Measurements from ENCODE around the gene MLPH. TPM values are rescaled to one million over a fixed set of nuclear protein-coding genes. Genes with fewer than 3 reads are reported as not detected.

The MLPH gene
- total RNA-seq, 1 experiment from 2014 or later, result 237 TPM

DNA sequence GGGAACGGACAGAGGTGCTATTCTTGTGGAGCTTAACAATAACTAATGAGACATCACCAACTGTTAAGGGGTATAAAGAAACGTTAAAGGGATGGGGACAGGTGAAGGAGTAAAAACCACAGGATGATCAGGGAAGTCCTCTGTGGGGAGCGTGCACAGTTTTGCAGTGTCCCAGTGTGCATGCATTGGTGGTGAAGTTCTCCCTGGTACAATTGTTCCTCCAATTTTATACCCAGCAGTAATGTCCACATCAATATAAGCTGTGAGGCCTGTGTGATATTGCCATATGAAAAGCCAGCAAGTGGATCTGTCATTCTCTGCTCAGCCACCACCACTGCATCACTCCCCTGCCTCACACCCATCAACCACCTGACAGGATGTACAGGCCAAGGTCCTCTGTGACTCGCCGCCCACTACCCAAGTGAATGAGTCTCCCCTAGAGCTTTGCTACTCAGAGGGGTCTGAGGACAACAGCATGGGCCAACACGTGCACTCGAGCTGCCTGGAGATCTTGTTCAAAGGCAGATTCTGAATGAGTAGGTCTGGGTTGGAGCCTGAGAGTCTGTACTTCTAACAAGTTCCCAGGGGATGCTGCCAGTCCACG lies 4.6 kb downstream of the MLPH start:
- H3K36me3 ChIP-seq (ENCODE audit: low read depth), result peaks cover 58% of the 10 kb centered on the region
- no peaks in the 10 kb centered on the region for H4K20me1 ChIP-seq (ENCODE audit: insufficient read depth)
- peak overlapping the region; percentile 47 for H3K4me3 ChIP-seq
- H3K9me2 ChIP-seq (ENCODE audit: insufficient read depth), result no peaks in the 10 kb centered on the region
- H3K27me3 ChIP-seq (ENCODE audit: insufficient read depth, low read depth), result no peaks in the 10 kb centered on the region
- peaks cover 66% of the 10 kb centered on the region for H3K4me1 ChIP-seq (replicated peaks; ENCODE audit: insufficient read depth)
- H3F3A ChIP-seq (ENCODE audit: insufficient read depth, low read depth), result peaks cover 54% of the 10 kb centered on the region
- peaks cover 95% of the 10 kb centered on the region for H3K79me2 ChIP-seq (ENCODE audit: low read depth)
- intact Hi-C loops (cut with micrococcal nuclease; ENCODE audit: unreplicated experiment), result no loop called here
- no TSS peak for BruUV-seq (replicated peaks)
- peaks cover 16% of the 10 kb centered on the region for H3K9me3 ChIP-seq (ENCODE audit: insufficient read depth, low read depth)
- CTCF ChIA-PET, result interaction anchor here (0.8 kb wide), 1 partner anchor 24 kb away, joined by 3 read pairs; no protein-coding TSS in a partner anchor
- DNase-seq, result no peak
- peak overlapping the region; percentile 99 for H3K27ac ChIP-seq
- peak overlapping the region; percentile 99; the same call in 1 of the 2 replicates for H3K4me2 ChIP-seq
- TF ChIP-seq EZH2 (IDR thresholded peaks at IDR 0.05; ENCODE audit: low read depth), result no peak
- TF ChIP-seq, protein P1, sequence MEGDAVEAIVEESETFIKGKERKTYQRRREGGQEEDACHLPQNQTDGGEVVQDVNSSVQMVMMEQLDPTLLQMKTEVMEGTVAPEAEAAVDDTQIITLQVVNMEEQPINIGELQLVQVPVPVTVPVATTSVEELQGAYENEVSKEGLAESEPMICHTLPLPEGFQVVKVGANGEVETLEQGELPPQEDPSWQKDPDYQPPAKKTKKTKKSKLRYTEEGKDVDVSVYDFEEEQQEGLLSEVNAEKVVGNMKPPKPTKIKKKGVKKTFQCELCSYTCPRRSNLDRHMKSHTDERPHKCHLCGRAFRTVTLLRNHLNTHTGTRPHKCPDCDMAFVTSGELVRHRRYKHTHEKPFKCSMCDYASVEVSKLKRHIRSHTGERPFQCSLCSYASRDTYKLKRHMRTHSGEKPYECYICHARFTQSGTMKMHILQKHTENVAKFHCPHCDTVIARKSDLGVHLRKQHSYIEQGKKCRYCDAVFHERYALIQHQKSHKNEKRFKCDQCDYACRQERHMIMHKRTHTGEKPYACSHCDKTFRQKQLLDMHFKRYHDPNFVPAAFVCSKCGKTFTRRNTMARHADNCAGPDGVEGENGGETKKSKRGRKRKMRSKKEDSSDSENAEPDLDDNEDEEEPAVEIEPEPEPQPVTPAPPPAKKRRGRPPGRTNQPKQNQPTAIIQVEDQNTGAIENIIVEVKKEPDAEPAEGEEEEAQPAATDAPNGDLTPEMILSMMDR (conservative IDR thresholded peaks at IDR 0.05), result no peak
- POLR2A ChIA-PET (ENCODE audit: unreplicated experiment), result interaction anchor here (0.6 kb wide), 1 partner anchor 171 kb away, joined by 5 read pairs; no protein-coding TSS in a partner anchor
- H2AFZ ChIP-seq, result no peak overlapping the region

DNA sequence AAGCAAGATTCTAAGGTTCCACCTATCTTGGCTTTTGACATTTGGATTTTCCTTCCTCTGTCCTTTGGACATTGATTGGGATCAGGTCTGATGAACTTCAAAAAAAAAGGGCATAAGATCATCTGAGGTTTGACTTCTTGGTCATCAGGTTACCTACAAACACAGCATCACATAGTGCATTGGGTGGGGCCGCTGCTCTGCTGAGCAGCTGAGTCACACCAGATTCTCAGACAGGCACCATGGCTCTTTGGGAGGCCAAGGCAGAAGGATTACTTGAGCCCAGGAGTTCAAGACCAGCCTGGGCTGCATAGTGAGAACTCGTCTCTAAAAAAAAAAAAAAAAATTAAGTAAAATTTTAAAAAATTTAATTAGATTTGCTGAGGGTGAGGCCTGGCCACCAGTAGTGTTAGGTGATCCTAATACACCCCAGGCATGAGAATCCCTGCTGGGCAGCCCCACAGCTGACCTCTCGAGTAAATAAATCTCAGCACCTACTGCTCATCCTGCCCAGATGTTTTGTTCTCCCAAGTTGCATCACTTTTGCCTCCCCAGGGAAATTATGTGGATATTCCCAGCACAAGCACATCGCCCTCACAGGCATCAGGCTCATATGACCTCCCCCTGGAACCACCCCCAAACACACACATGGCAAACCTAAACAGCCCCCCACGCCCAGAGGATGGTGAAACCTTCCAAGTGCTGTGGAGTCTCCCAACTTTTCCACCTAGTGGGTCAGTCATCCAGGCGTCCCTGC lies 5.3 kb downstream of the MLPH start:
- BruUV-seq (replicated peaks), result no TSS peak

DNA sequence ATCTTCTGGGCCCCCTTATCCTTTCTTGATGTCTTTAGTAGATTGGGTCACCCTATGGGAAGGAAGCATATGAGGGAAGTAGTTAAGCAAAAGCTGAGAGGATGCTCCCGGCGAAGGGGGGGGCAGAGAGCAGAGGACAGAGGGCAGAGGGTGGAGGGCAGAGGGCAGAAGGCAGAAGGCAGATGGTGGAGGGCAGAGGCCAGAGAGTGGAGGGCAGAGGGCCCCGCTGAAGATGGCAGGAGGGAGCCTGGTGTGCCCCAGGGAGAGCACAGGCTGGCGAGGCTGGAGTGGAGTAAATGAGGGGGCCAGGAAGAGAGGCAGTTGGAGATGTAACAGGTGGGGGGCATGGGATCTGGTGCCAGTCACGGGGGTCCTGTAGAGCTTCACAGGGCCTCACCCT lies 7.0 kb downstream of the MLPH start:
- no peak overlapping the region for H3K4me2 ChIP-seq
- H3K27ac ChIP-seq, result no peak overlapping the region
- H3F3A ChIP-seq (ENCODE audit: insufficient read depth, low read depth), result peaks cover 63% of the 10 kb centered on the region
- peaks cover 94% of the 10 kb centered on the region for H3K79me2 ChIP-seq (ENCODE audit: low read depth)
- no peaks in the 10 kb centered on the region for H3K27me3 ChIP-seq (ENCODE audit: insufficient read depth, low read depth)
- H3K4me3 ChIP-seq, result no peak overlapping the region
- ChIA-PET POLR2A (ENCODE audit: unreplicated experiment) (no interaction called here), CTCF (no interaction called here)
- H2AFZ ChIP-seq, result no peak overlapping the region
- H3K36me3 ChIP-seq (ENCODE audit: low read depth), result peaks cover 82% of the 10 kb centered on the region
- peaks cover 16% of the 10 kb centered on the region for H3K9me3 ChIP-seq (ENCODE audit: insufficient read depth, low read depth)
- BruUV-seq (replicated peaks), result no TSS peak
- H3K4me1 ChIP-seq (replicated peaks; ENCODE audit: insufficient read depth), result peaks cover 69% of the 10 kb centered on the region
- intact Hi-C loops (cut with micrococcal nuclease; ENCODE audit: unreplicated experiment), result no loop called here
- H4K20me1 ChIP-seq (ENCODE audit: insufficient read depth), result no peaks in the 10 kb centered on the region
- TF ChIP-seq EZH2 (IDR thresholded peaks at IDR 0.05; ENCODE audit: low read depth), result no peak
- TF ChIP-seq, protein P1 (conservative IDR thresholded peaks at IDR 0.05), result no peak
- no peaks in the 10 kb centered on the region for H3K9me2 ChIP-seq (ENCODE audit: insufficient read depth)
- no peak for DNase-seq

More for the DNA sequence above, 5.3 kb downstream of the MLPH start:
- no peak overlapping the region for H2AFZ ChIP-seq
- TF ChIP-seq, protein P1 (conservative IDR thresholded peaks at IDR 0.05), result no peak
- no peak for TF ChIP-seq EZH2 (IDR thresholded peaks at IDR 0.05; ENCODE audit: low read depth)
- peaks cover 16% of the 10 kb centered on the region for H3K9me3 ChIP-seq (ENCODE audit: insufficient read depth, low read depth)
- H3K79me2 ChIP-seq (ENCODE audit: low read depth), result peaks cover 95% of the 10 kb centered on the region
- peaks cover 60% of the 10 kb centered on the region for H3F3A ChIP-seq (ENCODE audit: insufficient read depth, low read depth)
- H3K27ac ChIP-seq, result peak overlapping the region; percentile 99
- H3K36me3 ChIP-seq (ENCODE audit: low read depth), result peaks cover 65% of the 10 kb centered on the region
- peak in 1 of 2 experiments; percentile 51 for DNase-seq
- peaks cover 67% of the 10 kb centered on the region for H3K4me1 ChIP-seq (replicated peaks; ENCODE audit: insufficient read depth)
- no peaks in the 10 kb centered on the region for H4K20me1 ChIP-seq (ENCODE audit: insufficient read depth)
- ChIA-PET CTCF (no interaction called here), POLR2A (ENCODE audit: unreplicated experiment) (interaction anchor here (0.6 kb wide), 1 partner anchor 170 kb away, joined by 5 read pairs; no protein-coding TSS in a partner anchor)
- no peak overlapping the region for H3K4me2 ChIP-seq
- intact Hi-C loops (cut with micrococcal nuclease; ENCODE audit: unreplicated experiment), result no loop called here
- H3K4me3 ChIP-seq, result no peak overlapping the region
- H3K9me2 ChIP-seq (ENCODE audit: insufficient read depth), result no peaks in the 10 kb centered on the region
- no peaks in the 10 kb centered on the region for H3K27me3 ChIP-seq (ENCODE audit: insufficient read depth, low read depth)

Data from PC-9 (cell line).